Measurements from ENCODE around the gene GALNT18. TPM values are rescaled to one million over a fixed set of nuclear protein-coding genes. Genes with fewer than 3 reads are reported as not detected.

The GALNT18 gene
- total RNA-seq, 1 donor from 2014 or later, result 39.8 TPM

DNA sequence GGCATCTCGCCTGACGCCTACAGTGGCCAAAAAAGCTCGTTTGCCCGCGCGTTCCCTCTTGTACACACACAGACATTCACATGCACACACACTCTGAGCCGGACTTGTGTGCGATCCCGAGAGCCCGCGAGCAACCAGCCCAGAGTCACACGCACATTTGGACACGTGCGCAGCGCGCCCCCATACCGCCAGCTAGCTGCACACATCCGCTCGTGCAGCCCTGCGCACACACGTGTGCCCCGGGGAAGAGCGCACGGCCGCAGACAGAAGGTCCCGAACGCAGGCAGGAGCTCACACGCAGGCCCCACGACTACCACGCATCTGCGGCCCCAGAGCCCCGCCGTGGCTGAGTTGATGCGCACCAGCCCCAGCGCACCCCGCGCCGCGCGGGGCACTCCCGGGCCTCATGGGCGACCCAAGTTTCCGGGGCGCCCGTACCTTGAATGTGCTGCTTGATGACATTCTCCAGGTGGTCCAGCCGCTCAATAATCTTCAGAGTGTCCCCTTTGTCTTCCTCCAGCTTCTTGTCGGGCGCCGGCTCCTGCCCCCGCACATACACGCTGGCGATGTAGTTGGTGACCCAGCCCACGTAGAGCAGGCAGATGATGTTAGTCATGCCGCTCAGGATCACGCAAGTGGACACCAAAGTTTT lies 758 bp downstream of the GALNT18 start:
- Mint-ChIP-seq H3K4me3 (ENCODE audit: unreplicated experiment) (peak overlapping the region; percentile 87), H3K27ac (ENCODE audit: unreplicated experiment) (peak overlapping the region; percentile 69), H3K36me3 (ENCODE audit: unreplicated experiment) (peaks cover 3% of the 10 kb centered on the region), H3K9me3 (ENCODE audit: unreplicated experiment) (no peaks in the 10 kb centered on the region), H3K27me3 (ENCODE audit: unreplicated experiment) (no peaks in the 10 kb centered on the region), H3K4me1 (ENCODE audit: unreplicated experiment) (peaks cover 44% of the 10 kb centered on the region)
- TF ChIP-seq, protein P1, sequence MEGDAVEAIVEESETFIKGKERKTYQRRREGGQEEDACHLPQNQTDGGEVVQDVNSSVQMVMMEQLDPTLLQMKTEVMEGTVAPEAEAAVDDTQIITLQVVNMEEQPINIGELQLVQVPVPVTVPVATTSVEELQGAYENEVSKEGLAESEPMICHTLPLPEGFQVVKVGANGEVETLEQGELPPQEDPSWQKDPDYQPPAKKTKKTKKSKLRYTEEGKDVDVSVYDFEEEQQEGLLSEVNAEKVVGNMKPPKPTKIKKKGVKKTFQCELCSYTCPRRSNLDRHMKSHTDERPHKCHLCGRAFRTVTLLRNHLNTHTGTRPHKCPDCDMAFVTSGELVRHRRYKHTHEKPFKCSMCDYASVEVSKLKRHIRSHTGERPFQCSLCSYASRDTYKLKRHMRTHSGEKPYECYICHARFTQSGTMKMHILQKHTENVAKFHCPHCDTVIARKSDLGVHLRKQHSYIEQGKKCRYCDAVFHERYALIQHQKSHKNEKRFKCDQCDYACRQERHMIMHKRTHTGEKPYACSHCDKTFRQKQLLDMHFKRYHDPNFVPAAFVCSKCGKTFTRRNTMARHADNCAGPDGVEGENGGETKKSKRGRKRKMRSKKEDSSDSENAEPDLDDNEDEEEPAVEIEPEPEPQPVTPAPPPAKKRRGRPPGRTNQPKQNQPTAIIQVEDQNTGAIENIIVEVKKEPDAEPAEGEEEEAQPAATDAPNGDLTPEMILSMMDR (IDR thresholded peaks at IDR 0.05), result peak; percentile 21
- no peak for DNase-seq (ENCODE audit: extremely low spot score, unreplicated experiment)

GRCh38 chr11:11620173-11620920 lies 1.5 kb downstream of the GALNT18 start:
- peak overlapping the region; percentile 87 for H3K4me3 Mint-ChIP-seq (ENCODE audit: unreplicated experiment)
- no peaks in the 10 kb centered on the region for H3K27me3 Mint-ChIP-seq (ENCODE audit: unreplicated experiment)
- peaks cover 44% of the 10 kb centered on the region for H3K4me1 Mint-ChIP-seq (ENCODE audit: unreplicated experiment)
- H3K9me3 Mint-ChIP-seq (ENCODE audit: unreplicated experiment), result no peaks in the 10 kb centered on the region
- peak overlapping the region; percentile 69 for H3K27ac Mint-ChIP-seq (ENCODE audit: unreplicated experiment)
- H3K36me3 Mint-ChIP-seq (ENCODE audit: unreplicated experiment), result peaks cover 3% of the 10 kb centered on the region
- TF ChIP-seq, protein P1 (IDR thresholded peaks at IDR 0.05), result no peak
- DNase-seq (ENCODE audit: extremely low spot score, unreplicated experiment), result no peak

GRCh38 chr11:11618973-11619435 lies 2.8 kb downstream of the GALNT18 start:
- H3K9me3 Mint-ChIP-seq (ENCODE audit: unreplicated experiment), result no peaks in the 10 kb centered on the region
- H3K27ac Mint-ChIP-seq (ENCODE audit: unreplicated experiment), result no peak overlapping the region
- DNase-seq (ENCODE audit: extremely low spot score, unreplicated experiment), result no peak
- H3K27me3 Mint-ChIP-seq (ENCODE audit: unreplicated experiment), result no peaks in the 10 kb centered on the region
- peaks cover 3% of the 10 kb centered on the region for H3K36me3 Mint-ChIP-seq (ENCODE audit: unreplicated experiment)
- H3K4me3 Mint-ChIP-seq (ENCODE audit: unreplicated experiment), result peak overlapping the region; percentile 87
- H3K4me1 Mint-ChIP-seq (ENCODE audit: unreplicated experiment), result peaks cover 47% of the 10 kb centered on the region
- TF ChIP-seq, protein P1 (IDR thresholded peaks at IDR 0.05), result peak; percentile 28

DNA sequence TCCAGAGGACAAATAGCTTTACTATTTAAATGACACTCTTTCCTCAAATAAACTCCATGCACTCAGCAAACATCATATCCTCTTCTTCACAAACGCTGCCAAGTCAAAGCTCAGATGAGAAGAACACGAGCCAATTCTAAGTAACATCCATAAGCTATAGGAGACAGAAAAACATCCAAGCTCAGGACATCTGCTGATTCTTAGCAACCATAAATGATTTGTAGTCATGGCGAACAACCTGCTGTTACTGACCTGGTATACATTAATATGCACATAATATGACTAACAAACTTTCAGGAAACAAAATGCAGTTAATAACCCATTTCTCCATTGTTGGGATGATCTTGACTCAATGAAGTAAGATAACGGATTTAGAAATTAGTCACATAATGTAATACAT lies 6.7 kb downstream of the GALNT18 start:
- Mint-ChIP-seq H3K9me3 (ENCODE audit: unreplicated experiment) (no peaks in the 10 kb centered on the region), H3K36me3 (ENCODE audit: unreplicated experiment) (peaks cover 3% of the 10 kb centered on the region), H3K27me3 (ENCODE audit: unreplicated experiment) (no peaks in the 10 kb centered on the region), H3K4me1 (ENCODE audit: unreplicated experiment) (peaks cover 41% of the 10 kb centered on the region), H3K27ac (ENCODE audit: unreplicated experiment) (no peak overlapping the region), H3K4me3 (ENCODE audit: unreplicated experiment) (no peak overlapping the region)
- TF ChIP-seq, protein P1 (IDR thresholded peaks at IDR 0.05), result no peak
- DNase-seq (ENCODE audit: extremely low spot score, unreplicated experiment), result no peak

- H3K27me3 Mint-ChIP-seq (ENCODE audit: unreplicated experiment), result no peaks in the 10 kb centered on the region
- no peak for DNase-seq (ENCODE audit: extremely low spot score, unreplicated experiment)
Observed at GRCh38 chr11:11612439-11612838, 9.4 kb downstream of the GALNT18 start.

More at GRCh38 chr11:11612439-11612838, 9.4 kb downstream of the GALNT18 start:
- TF ChIP-seq, protein P1 (IDR thresholded peaks at IDR 0.05), result no peak
- H3K4me1 Mint-ChIP-seq (ENCODE audit: unreplicated experiment), result peaks cover 35% of the 10 kb centered on the region
- H3K27ac Mint-ChIP-seq (ENCODE audit: unreplicated experiment), result no peak overlapping the region
- no peaks in the 10 kb centered on the region for H3K9me3 Mint-ChIP-seq (ENCODE audit: unreplicated experiment)
- H3K36me3 Mint-ChIP-seq (ENCODE audit: unreplicated experiment), result peaks cover 3% of the 10 kb centered on the region
- no peak overlapping the region for H3K4me3 Mint-ChIP-seq (ENCODE audit: unreplicated experiment)
